Gastroesophageal sphincter (tissue), 4 donors: ENCODE results near the gene ZHX3. TPM values are rescaled to one million over a fixed set of nuclear protein-coding genes. Genes with fewer than 3 reads are reported as not detected.

Experiments
- ATAC-seq: fragments of 150-250 bp; one replicate; pipeline ENCODE4 v1.9.1; 2016; ENCODE audit warnings: mild to moderate bottlenecking, moderate library complexity
- H3K27ac ChIP-seq, 4 donors: fragments of 200-600 bp; sonication (generic) in 3 of 4; 1 replicate in 3 of 4; 2 replicates in 1 of 4; pipeline ENCODE4 v1.5.1; 2016 to 2019
- H3K27me3 ChIP-seq: fragments of 200-600 bp; sonication (generic); one replicate; pipeline ENCODE4 v1.5.1; 2019
- H3K36me3 ChIP-seq, 2 donors: fragments of 200-600 bp; sonication (generic); one replicate each; pipeline ENCODE4 v1.5.1; 2019; ENCODE audit warnings: control low read depth in 1 of 2
- H3K4me1 ChIP-seq, 3 donors: fragments of 200-600 bp; sonication (generic); 1 replicate in 2 of 3; 2 replicates in 1 of 3; pipeline ENCODE4 v1.5.1; 2016 to 2019; ENCODE audit warnings: control low read depth in 2 of 3
- H3K4me3 ChIP-seq, 2 donors: fragments of 200-600 bp; sonication (generic); one replicate each; pipeline ENCODE4 v1.5.1; 2019; ENCODE audit warnings: mild to moderate bottlenecking in 1 of 2, moderate library complexity in 1 of 2
- H3K9me3 ChIP-seq, 3 donors: fragments of 200-600 bp; sonication (generic); one replicate each; pipeline ENCODE4 v1.5.1; 2017 to 2019; ENCODE audit warnings: control low read depth in 2 of 3
- EP300 ChIP-seq: sonication (generic); formaldehyde crosslinking; IDR thresholded peaks from one replicate; pipeline ENCODE4 v1.6.1; 2017; ENCODE audit warnings: antibody characterized with exemption, mild to moderate bottlenecking
- POLR2A ChIP-seq, 2 donors: fragments of 450-650 bp; IDR thresholded peaks; one replicate each; pipeline ENCODE4 v1.6.1; 2017; ENCODE audit warnings: antibody characterized with exemption in 2 of 2, mild to moderate bottlenecking in 2 of 2, moderate library complexity in 1 of 2
- POLR2AphosphoS5 ChIP-seq: sonication (generic); formaldehyde crosslinking; IDR thresholded peaks from one replicate; pipeline ENCODE4 v1.6.1; 2017; ENCODE audit warnings: antibody characterized with exemption
- WGBS, 2 donors: methylation state at CpG; one replicate each; pipeline ENCODE4 v1.1.5; 2018; ENCODE audit warnings: low coverage in 1 of 2; 5-methylcytosine and 5-hydroxymethylcytosine counted together
- total RNA-seq, 4 donors: library from RNA; depleted of rRNA; stranded (reverse); fragments of >200 nt; gene quantifications; one replicate each; pipeline ENCODE4 v1.1.0, GENCODE V29; 2016
- TF ChIP-seq, protein P1 (sequence below), 4 experiments: fragments of 200-600 bp in 2 of 4; fragments of 450-650 bp in 2 of 4; sonication (generic) in 1 of 4; IDR thresholded peaks; one replicate each; pipeline ENCODE4 v1.5.1; 2017 to 2019; ENCODE audit warnings: antibody characterized with exemption in 4 of 4, mild to moderate bottlenecking in 2 of 4, moderate library complexity in 2 of 4

The ZHX3 gene
- total RNA-seq, 4 donors from 2014 or later = 121 to 183 (median 155) TPM

DNA sequence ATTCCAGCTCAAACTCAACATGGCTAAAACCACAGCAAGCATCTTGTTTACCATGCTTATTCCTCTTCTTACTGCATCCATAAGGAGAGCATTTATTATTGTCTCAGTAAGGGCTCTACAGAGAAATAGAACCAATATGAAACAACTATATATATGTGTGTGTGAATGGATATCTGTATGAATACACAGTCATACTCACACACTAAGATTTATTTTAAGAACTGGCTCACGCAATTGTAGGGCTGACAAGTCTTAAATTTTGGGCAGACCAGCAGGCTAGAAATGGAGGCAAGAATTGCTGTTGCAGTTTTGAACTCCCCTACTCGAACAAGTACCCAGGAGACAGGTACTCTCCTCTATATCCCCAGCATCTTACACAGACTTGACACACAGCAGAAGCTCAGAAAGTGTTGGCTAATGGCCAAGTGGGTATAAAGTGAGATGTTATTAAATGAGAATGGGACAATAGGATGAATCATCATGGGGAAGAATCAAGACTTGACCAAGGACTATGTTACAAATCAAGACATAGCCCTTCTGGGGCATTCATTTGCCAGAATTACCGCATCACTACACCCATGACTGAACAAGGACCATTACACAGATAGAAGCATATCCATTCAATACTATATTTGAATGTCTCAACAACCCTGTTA is 13.0 kb downstream of the ZHX3 start:
- no peak overlapping the region for H3K4me3 ChIP-seq
- 71 to 95% methylated on average over 3 of the region's 3 CpGs for WGBS, 2 donors
- no peaks in the 10 kb centered on the region for H3K9me3 ChIP-seq
- H3K4me1 ChIP-seq = peaks cover 12 to 76% (median 16%) of the 10 kb centered on the region in 3 donors
- H3K27me3 ChIP-seq = no peaks in the 10 kb centered on the region
- no peak overlapping the region for H3K27ac ChIP-seq
- no peak for ATAC-seq
- H3K36me3 ChIP-seq = no peaks in the 10 kb centered on the region
- TF ChIP-seq POLR2AphosphoS5 (no peak), EP300 (no peak), POLR2A (IDR thresholded peaks at IDR 0.05) (no peak)
- TF ChIP-seq, protein P1, sequence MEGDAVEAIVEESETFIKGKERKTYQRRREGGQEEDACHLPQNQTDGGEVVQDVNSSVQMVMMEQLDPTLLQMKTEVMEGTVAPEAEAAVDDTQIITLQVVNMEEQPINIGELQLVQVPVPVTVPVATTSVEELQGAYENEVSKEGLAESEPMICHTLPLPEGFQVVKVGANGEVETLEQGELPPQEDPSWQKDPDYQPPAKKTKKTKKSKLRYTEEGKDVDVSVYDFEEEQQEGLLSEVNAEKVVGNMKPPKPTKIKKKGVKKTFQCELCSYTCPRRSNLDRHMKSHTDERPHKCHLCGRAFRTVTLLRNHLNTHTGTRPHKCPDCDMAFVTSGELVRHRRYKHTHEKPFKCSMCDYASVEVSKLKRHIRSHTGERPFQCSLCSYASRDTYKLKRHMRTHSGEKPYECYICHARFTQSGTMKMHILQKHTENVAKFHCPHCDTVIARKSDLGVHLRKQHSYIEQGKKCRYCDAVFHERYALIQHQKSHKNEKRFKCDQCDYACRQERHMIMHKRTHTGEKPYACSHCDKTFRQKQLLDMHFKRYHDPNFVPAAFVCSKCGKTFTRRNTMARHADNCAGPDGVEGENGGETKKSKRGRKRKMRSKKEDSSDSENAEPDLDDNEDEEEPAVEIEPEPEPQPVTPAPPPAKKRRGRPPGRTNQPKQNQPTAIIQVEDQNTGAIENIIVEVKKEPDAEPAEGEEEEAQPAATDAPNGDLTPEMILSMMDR (IDR thresholded peaks at IDR 0.05) = no peak

DNA sequence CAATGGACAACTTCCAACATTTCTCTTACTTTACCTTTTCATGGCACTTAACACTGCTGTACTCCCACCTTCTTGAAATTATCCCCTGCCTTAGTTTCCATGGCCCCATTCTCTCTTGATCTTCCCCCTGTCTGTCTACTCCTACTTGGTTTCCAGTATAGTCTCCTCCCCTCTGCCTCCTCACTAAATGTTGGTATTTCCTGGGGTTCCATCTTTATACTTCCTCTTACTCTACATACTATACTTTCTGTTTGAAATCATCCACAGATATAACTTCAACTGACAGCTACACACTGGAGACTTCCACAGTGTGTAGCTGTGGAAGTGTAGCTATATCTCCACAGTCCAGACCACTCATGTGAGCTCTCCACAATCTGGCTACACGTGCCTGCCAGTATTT is 13.5 kb downstream of the ZHX3 start:
- 56 to 100% methylated on average over 1 of the region's 1 CpG for WGBS, 2 donors
- Histone ChIP-seq H3K27me3 (no peaks in the 10 kb centered on the region), H3K4me3 (no peak overlapping the region), H3K4me1 (peaks cover 7 to 75% (median 11%) of the 10 kb centered on the region in 3 donors), H3K27ac (no peak overlapping the region), H3K36me3 (no peaks in the 10 kb centered on the region), H3K9me3 (no peaks in the 10 kb centered on the region)
- ATAC-seq = no peak
- no peak for TF ChIP-seq EP300
- TF ChIP-seq POLR2A (IDR thresholded peaks at IDR 0.05) = no peak
- TF ChIP-seq POLR2AphosphoS5 = no peak

DNA sequence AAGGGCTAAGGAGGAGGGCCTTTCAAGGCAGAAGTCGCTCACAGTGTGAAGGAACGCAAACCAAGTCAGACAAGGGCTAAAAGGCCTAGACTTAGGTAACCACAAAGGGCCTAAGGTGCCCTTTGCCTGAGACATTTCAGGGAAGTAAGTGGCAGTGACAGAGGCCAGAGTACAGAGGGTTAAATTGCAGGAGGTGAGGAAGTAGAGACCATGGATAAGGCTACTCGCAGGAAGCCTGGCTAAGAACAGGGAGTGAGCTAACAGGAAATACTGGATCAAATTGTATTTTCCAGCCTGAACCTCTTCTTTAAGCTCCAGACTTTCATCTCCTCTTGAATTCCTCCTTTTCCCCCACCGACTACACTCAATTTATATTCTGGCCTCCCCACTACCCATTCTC is 16.6 kb downstream of the ZHX3 start:
- Histone ChIP-seq H3K27ac (peak overlapping the region in 2 of 4 donors; percentile 6 to 8), H3K4me3 (no peak overlapping the region), H3K9me3 (no peaks in the 10 kb centered on the region), H3K27me3 (no peaks in the 10 kb centered on the region), H3K4me1 (peaks cover 3 to 77% (median 5%) of the 10 kb centered on the region in 3 donors), H3K36me3 (no peaks in the 10 kb centered on the region)
- no peak for ATAC-seq
- TF ChIP-seq EP300 = no peak
- TF ChIP-seq, protein P1 (IDR thresholded peaks at IDR 0.05) = no peak
- WGBS, 2 donors = 78 to 80% methylated on average over 4 of the region's 4 CpGs

DNA sequence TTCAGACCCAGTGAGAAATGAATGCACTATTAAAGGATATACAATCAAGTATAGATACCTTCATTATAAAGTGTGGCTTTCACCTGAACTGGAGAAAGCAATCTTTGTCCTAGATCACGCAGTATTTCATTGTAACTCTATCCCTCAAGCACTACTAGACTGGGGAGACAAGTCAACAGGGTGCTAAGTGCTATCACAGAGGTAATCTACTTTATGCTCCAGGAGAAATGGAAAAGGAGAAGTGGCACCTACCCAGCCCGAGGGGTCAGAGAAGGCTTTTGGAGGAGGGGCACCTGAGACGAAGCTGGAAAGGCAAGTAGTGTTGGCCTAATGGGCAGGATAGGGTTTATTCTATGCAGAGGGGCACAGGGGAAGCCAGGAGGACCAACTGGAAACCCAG is 17.1 kb downstream of the ZHX3 start:
- no peak overlapping the region for H3K4me3 ChIP-seq
- H3K36me3 ChIP-seq = no peaks in the 10 kb centered on the region
- H3K9me3 ChIP-seq = no peaks in the 10 kb centered on the region
- peaks cover 3 to 82% (median 5%) of the 10 kb centered on the region in 3 donors for H3K4me1 ChIP-seq
- no peak for ATAC-seq
- WGBS, 2 donors = 90 to 95% methylated on average over 3 of the region's 3 CpGs
- peak overlapping the region in 1 of 4 donors; percentile 8 for H3K27ac ChIP-seq
- H3K27me3 ChIP-seq = no peaks in the 10 kb centered on the region
- TF ChIP-seq, protein P1 (IDR thresholded peaks at IDR 0.05) = no peak
- TF ChIP-seq POLR2AphosphoS5 = no peak
- TF ChIP-seq POLR2A (IDR thresholded peaks at IDR 0.05) = no peak
- TF ChIP-seq EP300 = no peak

DNA sequence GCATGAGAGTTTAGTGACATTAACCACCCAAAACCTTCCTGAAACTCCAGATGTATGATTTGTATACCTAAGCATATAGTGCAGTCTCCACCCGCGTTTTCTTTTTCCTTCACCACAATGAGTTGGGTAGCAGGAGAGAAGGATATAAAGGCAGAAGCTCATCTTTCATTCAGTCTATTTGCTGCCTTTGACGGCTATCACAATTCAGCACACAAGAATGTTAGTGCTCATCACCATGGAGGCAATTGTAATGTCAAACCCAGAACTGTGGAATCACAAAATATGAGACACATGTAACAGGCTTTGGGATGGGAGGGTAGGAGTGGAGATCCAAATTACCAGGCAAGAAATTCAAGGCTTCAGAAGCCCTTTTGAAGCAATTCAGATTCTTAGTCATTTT is 17.6 kb downstream of the ZHX3 start:
- TF ChIP-seq POLR2AphosphoS5 (no peak), EP300 (no peak), POLR2A (IDR thresholded peaks at IDR 0.05) (no peak)
- TF ChIP-seq, protein P1 (IDR thresholded peaks at IDR 0.05) = no peak
- 71 to 83% methylated on average over 3 of the region's 3 CpGs for WGBS, 2 donors
- peaks cover 3 to 87% (median 5%) of the 10 kb centered on the region in 3 donors for H3K4me1 ChIP-seq

More for the DNA sequence above, 17.6 kb downstream of the ZHX3 start:
- Histone ChIP-seq H3K9me3 (no peaks in the 10 kb centered on the region), H3K36me3 (no peaks in the 10 kb centered on the region), H3K27ac (no peak overlapping the region), H3K4me3 (no peak overlapping the region), H3K27me3 (no peaks in the 10 kb centered on the region)
- no peak for ATAC-seq
